GM12891 (cell line): ENCODE results near the gene FXYD2.

Source experiments
- DNase-seq: peaks from one replicate; pipeline ENCODE4 v3.0.0; 2011; ENCODE audit warnings: low spot score; ENCODE audit not compliant: insufficient read length
- FAIRE-seq: peaks from 2 replicates; lab custom pipeline; 2011; peaks lifted over from hg19 to GRCh38; lab: Jason Lieb, UNC
- PAX5 ChIP-seq: IDR thresholded peaks from 2 replicates; pipeline ENCODE4 v1.6.1; 2011; ENCODE audit warnings: low read length, moderate library complexity, mild to moderate bottlenecking; ENCODE audit not compliant: insufficient read depth, severe bottlenecking
- POLR2A ChIP-seq: IDR thresholded peaks from 2 replicates; pipeline ENCODE4 v1.6.1; 2011; ENCODE audit warnings: low read depth, low read length, control low read depth
- POLR2AphosphoS5 ChIP-seq: IDR thresholded peaks from 2 replicates; pipeline ENCODE4 v1.6.1; 2011; ENCODE audit warnings: low read depth, low read length, control low read depth
- POU2F2 ChIP-seq: IDR thresholded peaks from 2 replicates; pipeline ENCODE4 v1.6.1; 2011; ENCODE audit warnings: low read depth, mild to moderate bottlenecking, control low read depth, low read length, moderate library complexity
- SPI1 ChIP-seq: IDR thresholded peaks from 2 replicates; pipeline ENCODE4 v1.6.1; 2011; ENCODE audit warnings: low read depth, low read length, control low read depth
- TAF1 ChIP-seq: IDR thresholded peaks from 2 replicates; pipeline ENCODE4 v1.6.1; 2011; ENCODE audit warnings: low read depth, low read length, control low read depth

FXYD2 gene

GRCh38 chr11:117803896-117804295 is 20.6 kb downstream of the FXYD2 start:
- DNase-seq (no peak), FAIRE-seq (no peak)
- TF ChIP-seq SPI1 (no peak), PAX5 (no peak), POU2F2 (no peak), POLR2AphosphoS5 (no peak), POLR2A (no peak), TAF1 (no peak)

- no peak for DNase-seq
- TF ChIP-seq POLR2A: no peak
- TF ChIP-seq POU2F2: no peak
- TF ChIP-seq POLR2AphosphoS5: no peak
- no peak for TF ChIP-seq PAX5
- FAIRE-seq: no peak
Observed at GRCh38 chr11:117799634-117800033, 24.9 kb downstream of the FXYD2 start.

GRCh38 chr11:117796872-117797529 is 27.5 kb downstream of the FXYD2 start, which contains the start of gene DSCAML1:
Gene DSCAML1, minus strand, starts transcription at chr11:117797216. Its CDS starts 137 bp downstream, at chr11:117797079.
- DNase-seq: no peak
- no peak for TF ChIP-seq PAX5
- TF ChIP-seq TAF1: no peak
- no peak for TF ChIP-seq POLR2A
- FAIRE-seq: no peak

- TF ChIP-seq SPI1 (no peak), POU2F2 (no peak), TAF1 (no peak), PAX5 (no peak), POLR2A (no peak), POLR2AphosphoS5 (no peak)
- DNase-seq (no peak), FAIRE-seq (no peak)
Observed at GRCh38 chr11:117796456-117796871, 28.1 kb downstream of the FXYD2 start.

GRCh38 chr11:117795638-117796455 is 28.7 kb downstream of the FXYD2 start:
- DNase-seq: no peak
- no peak for FAIRE-seq
- TF ChIP-seq SPI1 (no peak), POLR2A (no peak), PAX5 (no peak)

- no peak for DNase-seq
- FAIRE-seq: no peak
- TF ChIP-seq TAF1 (no peak), POLR2A (no peak), PAX5 (no peak), POLR2AphosphoS5 (no peak), SPI1 (no peak), POU2F2 (no peak)
Observed at GRCh38 chr11:117794772-117795629, 29.5 kb downstream of the FXYD2 start.

- FAIRE-seq (no peak), DNase-seq (no peak)
- TF ChIP-seq POLR2A: no peak
- TF ChIP-seq SPI1: no peak
- no peak for TF ChIP-seq PAX5
- no peak for TF ChIP-seq POLR2AphosphoS5
- no peak for TF ChIP-seq POU2F2
- TF ChIP-seq TAF1: no peak
Observed at GRCh38 chr11:117794135-117794534, 30.4 kb downstream of the FXYD2 start.

- TF ChIP-seq POLR2A (no peak), POLR2AphosphoS5 (no peak), TAF1 (no peak), PAX5 (no peak), POU2F2 (no peak), SPI1 (no peak)
- DNase-seq (no peak), FAIRE-seq (no peak)
Observed at GRCh38 chr11:117793583-117793982, 31.0 kb downstream of the FXYD2 start.

GRCh38 chr11:117792992-117793391 is 31.6 kb downstream of the FXYD2 start:
- no peak for TF ChIP-seq POU2F2
- TF ChIP-seq PAX5: no peak
- no peak for TF ChIP-seq POLR2A
- no peak for TF ChIP-seq SPI1
- TF ChIP-seq POLR2AphosphoS5: no peak
- TF ChIP-seq TAF1: no peak
- FAIRE-seq (no peak), DNase-seq (no peak)

GRCh38 chr11:117792241-117792640 is 32.3 kb downstream of the FXYD2 start:
- DNase-seq (no peak), FAIRE-seq (no peak)
- TF ChIP-seq POLR2A: no peak
- TF ChIP-seq SPI1: no peak
- no peak for TF ChIP-seq PAX5
- no peak for TF ChIP-seq TAF1
- TF ChIP-seq POU2F2: no peak
- TF ChIP-seq POLR2AphosphoS5: no peak
